HG03378 (cell line): ENCODE data around the gene SGPP2.

ENCODE experiments used
- ATAC-seq: cut with Tn5 transposase; IDR thresholded peaks from one replicate; pipeline ENCODE4 v1.9.1; 2021; ENCODE audit warnings: mild to moderate bottlenecking, moderate library complexity; ENCODE audit not compliant: unreplicated experiment

SGPP2 gene

DNA sequence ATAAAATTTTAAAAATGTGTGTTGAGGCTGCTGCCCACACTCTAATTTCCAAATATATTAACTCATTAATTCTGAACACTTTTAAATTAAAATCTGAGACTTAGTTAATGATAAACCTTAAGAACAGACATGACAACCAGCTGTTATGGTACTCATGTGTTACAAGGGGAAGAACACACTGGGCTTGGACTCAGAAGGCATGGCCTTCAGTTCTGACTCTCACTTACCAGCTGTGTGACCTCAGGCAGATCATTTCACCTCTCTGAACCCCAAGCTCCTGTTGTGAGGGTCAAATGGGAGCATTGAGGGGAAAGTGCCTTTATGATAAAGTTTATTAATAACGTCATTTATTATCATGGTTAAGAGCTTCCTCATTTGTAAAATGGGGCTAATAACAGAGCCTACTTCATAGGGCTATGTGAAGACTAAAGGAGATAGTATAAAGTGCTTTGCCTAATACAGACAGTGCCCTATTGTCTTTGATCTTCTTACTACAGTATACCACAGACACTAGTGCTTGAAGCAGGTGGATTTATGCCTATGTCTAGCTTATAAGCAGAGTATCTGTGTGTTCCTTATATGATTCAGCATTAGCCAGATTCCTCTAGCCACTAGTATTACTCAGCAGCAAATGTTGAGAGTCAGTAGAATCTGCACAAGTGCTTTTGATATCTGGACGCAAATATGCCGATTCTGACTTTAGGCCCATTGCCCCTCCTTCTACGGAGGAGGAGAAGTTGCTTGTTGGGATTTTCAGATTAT is 99.6 kb downstream of the SGPP2 start:
- ATAC-seq = peak; percentile 38

GRCh38 chr2:222525811-222526210 is 101.5 kb downstream of the SGPP2 start:
- no peak for ATAC-seq

GRCh38 chr2:222526480-222527277 is 102.3 kb downstream of the SGPP2 start:
- ATAC-seq = no peak

GRCh38 chr2:222532315-222532714 is 108.0 kb downstream of the SGPP2 start:
- ATAC-seq = no peak

GRCh38 chr2:222535477-222535876 is 111.1 kb downstream of the SGPP2 start:
- ATAC-seq = no peak

- no peak for ATAC-seq
Measured at GRCh38 chr2:222538535-222538934, 114.2 kb downstream of the SGPP2 start.

- no peak for ATAC-seq
Measured at GRCh38 chr2:222544661-222545060, 120.3 kb downstream of the SGPP2 start.

- ATAC-seq = no peak
Measured at GRCh38 chr2:222545823-222546795, 121.8 kb downstream of the SGPP2 start.

GRCh38 chr2:222547083-222547482 is 122.7 kb downstream of the SGPP2 start:
- no peak for ATAC-seq

GRCh38 chr2:222548992-222549391 is 124.6 kb downstream of the SGPP2 start:
- ATAC-seq = no peak

- ATAC-seq = no peak
Measured at GRCh38 chr2:222554517-222554916, 130.2 kb downstream of the SGPP2 start.

GRCh38 chr2:222561151-222561550 is 136.8 kb downstream of the SGPP2 start:
- ATAC-seq = no peak

GRCh38 chr2:222561817-222562645 is 137.7 kb downstream of the SGPP2 start:
- peak; percentile 83 for ATAC-seq

DNA sequence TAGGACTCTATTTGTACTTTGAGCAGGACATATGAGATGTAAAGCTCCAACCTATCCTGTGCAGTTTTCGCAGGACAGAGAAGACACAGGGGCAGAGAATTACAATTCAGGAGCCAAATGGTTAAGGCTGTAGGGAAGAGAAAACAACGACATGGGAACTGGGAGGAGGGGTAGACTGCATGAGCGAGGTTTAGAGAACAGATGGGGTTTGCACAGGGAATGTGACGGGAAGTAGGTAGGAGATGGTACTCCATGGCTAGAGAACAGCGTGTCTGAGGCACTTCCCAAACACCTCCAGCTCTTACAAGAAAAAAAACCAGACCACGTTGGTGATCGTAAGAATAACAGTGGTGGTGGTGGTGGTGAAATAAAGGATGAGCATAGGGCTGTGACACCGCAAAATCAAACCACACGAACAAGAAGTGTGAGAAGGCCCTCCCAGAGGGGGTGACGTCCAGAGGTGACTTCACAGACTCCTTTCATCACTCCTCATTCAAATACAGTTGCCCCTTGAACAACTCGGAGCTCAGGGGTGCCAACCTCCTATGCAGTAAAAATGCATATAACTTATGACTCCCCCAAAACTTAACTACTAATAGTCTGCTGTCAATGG is 138.9 kb downstream of the SGPP2 start:
- ATAC-seq = no peak

GRCh38 chr2:222563936-222564335 is 139.6 kb downstream of the SGPP2 start:
- ATAC-seq = no peak

DNA sequence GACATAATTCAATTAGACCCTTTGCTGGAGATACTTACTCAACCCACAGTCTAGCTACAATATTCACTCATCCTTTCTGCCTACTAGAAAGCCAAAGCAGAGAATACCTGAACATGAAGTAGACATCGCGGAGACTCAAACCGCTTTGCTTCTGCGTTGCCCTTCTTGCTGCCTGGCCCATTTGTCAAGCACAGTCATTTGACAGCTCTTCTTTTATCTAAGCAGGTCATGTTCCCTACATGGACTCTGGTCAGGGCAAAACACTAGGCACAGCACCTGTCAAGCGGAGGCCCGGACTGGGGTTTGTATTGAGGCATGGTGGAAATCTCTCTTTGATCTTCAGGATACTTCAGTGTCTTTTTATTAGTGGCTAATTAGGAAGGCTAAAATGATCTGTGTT is 141.9 kb downstream of the SGPP2 start:
- no peak for ATAC-seq

DNA sequence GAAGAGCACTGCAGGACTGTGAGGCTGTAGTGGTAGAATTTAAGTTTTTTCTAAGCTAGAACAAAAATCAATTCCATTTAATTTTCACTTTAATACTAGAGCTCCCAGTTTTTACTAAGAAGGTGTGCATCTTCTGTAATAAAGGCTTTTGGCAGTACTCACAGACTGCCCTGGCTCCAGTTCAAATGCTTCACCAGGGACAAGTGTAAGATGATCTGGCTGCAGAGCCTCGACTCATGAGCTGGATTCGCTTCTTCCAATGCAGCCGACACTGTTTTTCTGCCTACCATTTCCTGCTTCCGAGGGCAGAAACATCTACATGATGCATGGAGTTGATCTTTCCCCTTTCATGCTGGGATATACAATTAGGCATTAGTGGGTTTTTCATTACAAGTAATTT is 144.5 kb downstream of the SGPP2 start:
- no peak for ATAC-seq

DNA sequence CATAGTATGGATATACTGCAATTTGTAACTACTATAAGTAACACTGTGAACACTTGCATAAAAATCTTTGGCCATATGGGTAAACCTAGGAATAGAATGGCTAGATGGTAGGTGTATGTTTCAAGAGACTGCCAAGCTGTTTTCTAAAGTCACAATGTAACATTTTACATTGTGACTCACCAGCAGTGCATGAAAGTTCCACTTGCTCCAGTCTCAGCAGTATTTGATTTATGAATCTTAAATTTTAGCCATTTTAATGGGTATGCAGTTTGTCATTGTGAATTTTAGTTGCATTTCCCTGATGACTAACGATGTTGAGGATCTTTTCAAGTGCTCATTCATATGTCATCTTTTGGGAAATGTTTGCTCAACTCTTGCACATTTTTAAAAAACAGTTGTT is 145.5 kb downstream of the SGPP2 start:
- ATAC-seq = no peak

DNA sequence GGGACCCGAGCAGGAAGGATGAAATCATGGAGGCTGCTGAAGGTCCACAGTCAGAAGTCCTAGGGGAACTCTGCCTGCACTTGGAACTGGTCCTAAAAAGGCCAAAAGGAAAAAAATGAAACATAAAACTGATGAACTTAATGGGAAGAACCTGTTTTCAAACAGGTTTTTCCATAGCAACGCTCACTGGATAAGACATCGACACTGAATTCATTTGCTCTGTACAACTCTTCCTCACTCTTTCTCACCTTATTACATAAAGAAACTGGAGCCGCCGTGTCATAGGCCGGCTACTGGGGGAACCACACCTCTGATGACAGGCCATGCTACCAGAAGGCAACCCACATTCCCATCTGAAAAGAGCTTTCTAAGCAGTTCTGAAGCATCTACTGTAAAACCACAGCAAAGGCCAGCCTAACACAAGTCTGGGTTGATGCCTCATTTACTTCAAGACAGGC is 147.9 kb downstream of the SGPP2 start:
- ATAC-seq = no peak

- ATAC-seq = no peak
Measured at GRCh38 chr2:222572751-222573174, 148.4 kb downstream of the SGPP2 start.
